ENCODE measurements around the gene EVPL.

GRCh38 chr17:76063875-76064546 lies 36.9 kb upstream of the EVPL start:
- TF ChIP-seq ZFP82 (CRISPR knock-in tag; IDR thresholded peaks at IDR 0.05; ENCODE audit: borderline replicate concordance) (no peak), FOSL2 (CRISPR knock-in tag; IDR thresholded peaks at IDR 0.05) (no peak), ESRRA (CRISPR knock-in tag; IDR thresholded peaks at IDR 0.05; ENCODE audit: low read depth) (no peak), ZNF773 (CRISPR knock-in tag; IDR thresholded peaks at IDR 0.05; ENCODE audit: borderline replicate concordance) (no peak), HOXA7 (CRISPR knock-in tag; IDR thresholded peaks at IDR 0.05) (no peak), JUN (CRISPR knock-in tag; IDR thresholded peaks at IDR 0.05) (no peak), ZBTB21 (CRISPR knock-in tag; IDR thresholded peaks at IDR 0.05) (no peak), PCBP2 (optimal IDR thresholded peaks at IDR 0.05; ENCODE audit: low read depth, low read length, poor library complexity, severe bottlenecking) (no peak), POLR2AphosphoS5 (IDR thresholded peaks at IDR 0.05; ENCODE audit: low read depth, low read length) (no peak), POLR2A (IDR thresholded peaks at IDR 0.05; ENCODE audit: insufficient read depth in 1 of 2, low read depth in 2 of 2, low read length in 2 of 2) (no peak), ATF2 (CRISPR knock-in tag; IDR thresholded peaks at IDR 0.05) (no peak)
- TF ChIP-seq, protein P1, sequence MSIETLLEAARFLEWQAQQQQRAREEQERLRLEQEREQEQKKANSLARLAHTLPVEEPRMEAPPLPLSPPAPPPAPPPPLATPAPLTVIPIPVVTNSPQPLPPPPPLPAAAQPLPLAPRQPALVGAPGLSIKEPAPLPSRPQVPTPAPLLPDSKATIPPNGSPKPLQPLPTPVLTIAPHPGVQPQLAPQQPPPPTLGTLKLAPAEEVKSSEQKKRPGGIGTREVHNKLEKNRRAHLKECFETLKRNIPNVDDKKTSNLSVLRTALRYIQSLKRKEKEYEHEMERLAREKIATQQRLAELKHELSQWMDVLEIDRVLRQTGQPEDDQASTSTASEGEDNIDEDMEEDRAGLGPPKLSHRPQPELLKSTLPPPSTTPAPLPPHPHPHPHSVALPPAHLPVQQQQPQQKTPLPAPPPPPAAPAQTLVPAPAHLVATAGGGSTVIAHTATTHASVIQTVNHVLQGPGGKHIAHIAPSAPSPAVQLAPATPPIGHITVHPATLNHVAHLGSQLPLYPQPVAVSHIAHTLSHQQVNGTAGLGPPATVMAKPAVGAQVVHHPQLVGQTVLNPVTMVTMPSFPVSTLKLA (IDR thresholded peaks at IDR 0.05), result no peak
- TF ChIP-seq, protein P2, sequence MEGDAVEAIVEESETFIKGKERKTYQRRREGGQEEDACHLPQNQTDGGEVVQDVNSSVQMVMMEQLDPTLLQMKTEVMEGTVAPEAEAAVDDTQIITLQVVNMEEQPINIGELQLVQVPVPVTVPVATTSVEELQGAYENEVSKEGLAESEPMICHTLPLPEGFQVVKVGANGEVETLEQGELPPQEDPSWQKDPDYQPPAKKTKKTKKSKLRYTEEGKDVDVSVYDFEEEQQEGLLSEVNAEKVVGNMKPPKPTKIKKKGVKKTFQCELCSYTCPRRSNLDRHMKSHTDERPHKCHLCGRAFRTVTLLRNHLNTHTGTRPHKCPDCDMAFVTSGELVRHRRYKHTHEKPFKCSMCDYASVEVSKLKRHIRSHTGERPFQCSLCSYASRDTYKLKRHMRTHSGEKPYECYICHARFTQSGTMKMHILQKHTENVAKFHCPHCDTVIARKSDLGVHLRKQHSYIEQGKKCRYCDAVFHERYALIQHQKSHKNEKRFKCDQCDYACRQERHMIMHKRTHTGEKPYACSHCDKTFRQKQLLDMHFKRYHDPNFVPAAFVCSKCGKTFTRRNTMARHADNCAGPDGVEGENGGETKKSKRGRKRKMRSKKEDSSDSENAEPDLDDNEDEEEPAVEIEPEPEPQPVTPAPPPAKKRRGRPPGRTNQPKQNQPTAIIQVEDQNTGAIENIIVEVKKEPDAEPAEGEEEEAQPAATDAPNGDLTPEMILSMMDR (CRISPR knock-in tag; IDR thresholded peaks at IDR 0.05), result no peak

All from HepG2 (cell line).